HEK293 (cell line): ENCODE measurements around the gene RNF215.

ENCODE experiments used
- CTCF ChIA-PET: fragments of 350-600 bp; formaldehyde crosslinking; extraction: SDS; loops from one replicate; lab custom pipeline; 2021; ENCODE audit warnings: antibody characterized with exemption; lab: Yijun Ruan, JAX
- POLR2A ChIA-PET: fragments of 300-600 bp; formaldehyde crosslinking; extraction: SDS; loops from one replicate; lab custom pipeline; 2020; ENCODE audit warnings: antibody characterized with exemption, inconsistent platforms; lab: Yijun Ruan, JAX
- H3K27ac ChIP-seq: fragments of 200-500 bp; sonication (Bioruptor generic); 2 replicates; pipeline ENCODE4 v1.5.1; 2014; ENCODE audit warnings: low read depth, low read length, control low read depth, inconsistent platforms; ENCODE audit errors: extremely low read depth
- H3K36me3 ChIP-seq, 2 experiments: fragments of 200-500 bp in 1 of 2; sonication (Bioruptor generic) in 1 of 2; 1 replicate in 1 of 2; 2 replicates in 1 of 2; pipeline ENCODE4 v1.5.1; 2014 to 2017; ENCODE audit warnings: inconsistent platforms in 2 of 2, low read length in 2 of 2; ENCODE audit not compliant: control insufficient read depth in 2 of 2, insufficient read depth in 1 of 2
- H3K4me1 ChIP-seq: fragments of 200-500 bp; sonication (Bioruptor generic); 2 replicates; pipeline ENCODE4 v1.5.1; 2014; ENCODE audit warnings: mild to moderate bottlenecking, low read length, inconsistent platforms; ENCODE audit not compliant: control insufficient read depth, insufficient read depth
- H3K4me3 ChIP-seq: 2 replicates; pipeline ENCODE4 v1.5.1; 2011; ENCODE audit warnings: low read depth, mild to moderate bottlenecking, control low read depth, low read length, moderate library complexity
- H3K9me3 ChIP-seq: fragments of 200-500 bp; sonication (Bioruptor generic); 2 replicates; pipeline ENCODE4 v1.5.1; 2014; ENCODE audit warnings: low read depth, low read length, inconsistent platforms; ENCODE audit not compliant: control insufficient read depth, insufficient read depth
- GFI1B ChIP-seq: fragments of 450-650 bp; formaldehyde crosslinking; IDR thresholded peaks from 2 replicates; pipeline ENCODE4 v1.5.1; 2016; ENCODE audit warnings: missing biosample characterization, missing genetic modification characterization
- HOXC10 ChIP-seq: sonication (generic); formaldehyde crosslinking; IDR thresholded peaks from 2 replicates; pipeline ENCODE4 v1.8.1; 2023; ENCODE audit warnings: mild to moderate bottlenecking, missing genetic modification reagents
- MZF1 ChIP-seq: fragments of 450-650 bp; formaldehyde crosslinking; IDR thresholded peaks from 2 replicates; pipeline ENCODE4 v1.5.1; 2017; ENCODE audit warnings: missing biosample characterization, missing genetic modification characterization, borderline replicate concordance
- OSR2 ChIP-seq: fragments of 450-650 bp; formaldehyde crosslinking; IDR thresholded peaks from 2 replicates; pipeline ENCODE4 v1.5.1; 2016; ENCODE audit warnings: missing biosample characterization, missing genetic modification characterization
- ZNF114 ChIP-seq: fragments of 450-650 bp; formaldehyde crosslinking; IDR thresholded peaks from 2 replicates; pipeline ENCODE4 v1.5.0; 2017; ENCODE audit warnings: missing biosample characterization, missing genetic modification characterization
- ZNF140 ChIP-seq: fragments of 450-650 bp; formaldehyde crosslinking; IDR thresholded peaks from 2 replicates; pipeline ENCODE4 v1.5.1; 2016; ENCODE audit warnings: missing biosample characterization, missing genetic modification characterization
- ZNF157 ChIP-seq: fragments of 450-650 bp; formaldehyde crosslinking; IDR thresholded peaks from 2 replicates; pipeline ENCODE4 v1.5.1; 2016; ENCODE audit warnings: missing biosample characterization, missing genetic modification characterization
- ZNF175 ChIP-seq: fragments of 450-650 bp; formaldehyde crosslinking; IDR thresholded peaks from 2 replicates; pipeline ENCODE4 v1.5.1; 2016; ENCODE audit warnings: missing biosample characterization, missing genetic modification characterization
- ZNF223 ChIP-seq: fragments of 450-650 bp; formaldehyde crosslinking; IDR thresholded peaks from 2 replicates; pipeline ENCODE4 v1.5.1; 2016; ENCODE audit warnings: missing biosample characterization, missing genetic modification characterization
- ZNF266 ChIP-seq: fragments of 450-650 bp; formaldehyde crosslinking; IDR thresholded peaks from 2 replicates; pipeline ENCODE4 v1.5.1; 2016; ENCODE audit warnings: missing biosample characterization, missing genetic modification characterization, low read depth
- ZNF324 ChIP-seq: fragments of 450-650 bp; formaldehyde crosslinking; IDR thresholded peaks from 2 replicates; pipeline ENCODE4 v1.5.1; 2016; ENCODE audit warnings: missing biosample characterization, missing genetic modification characterization
- ZNF341 ChIP-seq: fragments of 450-650 bp; formaldehyde crosslinking; IDR thresholded peaks from 2 replicates; pipeline ENCODE4; 2016; ENCODE audit warnings: low read depth, missing biosample characterization, missing genetic modification characterization
- ZNF558 ChIP-seq: fragments of 450-650 bp; formaldehyde crosslinking; IDR thresholded peaks from 2 replicates; pipeline ENCODE4 v1.5.1; 2016; ENCODE audit warnings: missing biosample characterization, missing genetic modification characterization
- ZNF585B ChIP-seq: fragments of 450-650 bp; formaldehyde crosslinking; IDR thresholded peaks from 2 replicates; pipeline ENCODE4 v1.5.1; 2016; ENCODE audit warnings: missing biosample characterization, missing genetic modification characterization
- ZNF596 ChIP-seq: fragments of 450-650 bp; IDR thresholded peaks from 2 replicates; pipeline ENCODE4 v1.5.0; 2018; ENCODE audit warnings: missing biosample characterization, mild to moderate bottlenecking, missing genetic modification characterization, moderate library complexity
- ZNF623 ChIP-seq: fragments of 450-650 bp; formaldehyde crosslinking; IDR thresholded peaks from 2 replicates; pipeline ENCODE4 v1.5.1; 2016; ENCODE audit warnings: missing biosample characterization, missing genetic modification characterization
- ZNF664 ChIP-seq: fragments of 450-650 bp; formaldehyde crosslinking; IDR thresholded peaks from 2 replicates; pipeline ENCODE4 v1.5.1; 2016; ENCODE audit warnings: missing biosample characterization, missing genetic modification characterization
- TF ChIP-seq, protein P1 (sequence below): fragments of 450-650 bp; formaldehyde crosslinking; IDR thresholded peaks from 2 replicates; pipeline ENCODE4 v1.5.1; 2016; ENCODE audit warnings: missing biosample characterization, missing genetic modification characterization
- TF ChIP-seq, protein P2 (sequence below): fragments of 450-650 bp; formaldehyde crosslinking; IDR thresholded peaks from 2 replicates; pipeline ENCODE4 v1.5.1; 2016; ENCODE audit warnings: missing biosample characterization, missing genetic modification characterization
- TF ChIP-seq, protein P3 (sequence below): fragments of 450-650 bp; IDR thresholded peaks from 2 replicates; pipeline ENCODE4 v1.5.1; 2018; ENCODE audit warnings: missing biosample characterization, mild to moderate bottlenecking, missing genetic modification characterization
- TF ChIP-seq, protein P4 (sequence below): fragments of 450-650 bp; formaldehyde crosslinking; IDR thresholded peaks from 2 replicates; pipeline ENCODE4 v1.5.1; 2017; ENCODE audit warnings: missing biosample characterization, missing genetic modification characterization

Gene RNF215

DNA sequence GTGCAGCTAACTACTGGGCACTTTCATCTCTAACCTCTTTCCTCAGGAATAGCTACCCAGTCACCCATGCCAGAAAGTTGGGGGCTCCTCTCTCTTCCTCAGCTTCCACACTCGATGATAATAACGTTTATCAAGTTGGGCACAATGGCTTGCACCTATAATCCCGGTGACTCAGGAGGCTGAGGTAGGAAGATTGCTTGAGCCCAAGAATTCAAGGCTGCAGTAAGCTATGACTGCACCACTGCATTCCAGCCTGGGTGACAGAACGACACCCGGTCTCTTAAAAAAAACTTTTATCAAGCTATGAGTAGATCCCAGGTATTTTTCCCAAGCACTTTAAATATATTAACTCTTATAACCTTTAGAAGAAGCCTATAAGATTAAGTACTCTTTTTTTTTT lies 32.6 kb downstream of the RNF215 start:
- TF ChIP-seq GFI1B (tag by site-specific recombination) (no peak), ZNF223 (tag by site-specific recombination) (no peak), ZNF341 (no peak), MZF1 (tag by site-specific recombination) (no peak), ZNF623 (tag by site-specific recombination) (no peak), ZNF585B (tag by site-specific recombination) (no peak), ZNF266 (tag by site-specific recombination) (no peak)
- TF ChIP-seq, protein P1, sequence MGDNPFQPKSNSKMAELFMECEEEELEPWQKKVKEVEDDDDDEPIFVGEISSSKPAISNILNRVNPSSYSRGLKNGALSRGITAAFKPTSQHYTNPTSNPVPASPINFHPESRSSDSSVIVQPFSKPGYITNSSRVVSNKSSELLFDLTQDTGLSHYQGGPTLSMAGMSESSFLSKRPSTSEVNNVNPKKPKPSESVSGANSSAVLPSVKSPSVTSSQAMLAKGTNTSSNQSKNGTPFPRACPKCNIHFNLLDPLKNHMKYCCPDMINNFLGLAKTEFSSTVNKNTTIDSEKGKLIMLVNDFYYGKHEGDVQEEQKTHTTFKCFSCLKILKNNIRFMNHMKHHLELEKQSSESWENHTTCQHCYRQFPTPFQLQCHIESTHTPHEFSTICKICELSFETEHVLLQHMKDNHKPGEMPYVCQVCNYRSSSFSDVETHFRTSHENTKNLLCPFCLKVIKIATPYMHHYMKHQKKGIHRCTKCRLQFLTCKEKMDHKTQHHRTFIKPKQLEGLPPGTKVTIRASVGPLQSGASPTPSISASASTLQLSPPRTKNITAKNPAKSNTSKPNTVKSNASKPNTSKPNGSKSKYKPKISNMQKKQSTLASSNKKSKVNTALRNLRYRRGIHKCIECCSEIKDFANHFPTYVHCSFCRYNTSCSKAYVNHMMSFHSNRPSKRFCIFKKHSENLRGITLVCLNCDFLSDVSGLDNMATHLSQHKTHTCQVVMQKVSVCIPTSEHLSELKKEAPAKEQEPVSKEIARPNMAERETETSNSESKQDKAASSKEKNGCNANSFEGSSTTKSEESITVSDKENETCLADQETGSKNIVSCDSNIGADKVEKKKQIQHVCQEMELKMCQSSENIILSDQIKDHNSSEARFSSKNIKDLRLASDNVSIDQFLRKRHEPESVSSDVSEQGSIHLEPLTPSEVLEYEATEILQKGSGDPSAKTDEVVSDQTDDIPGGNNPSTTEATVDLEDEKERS = no peak

DNA sequence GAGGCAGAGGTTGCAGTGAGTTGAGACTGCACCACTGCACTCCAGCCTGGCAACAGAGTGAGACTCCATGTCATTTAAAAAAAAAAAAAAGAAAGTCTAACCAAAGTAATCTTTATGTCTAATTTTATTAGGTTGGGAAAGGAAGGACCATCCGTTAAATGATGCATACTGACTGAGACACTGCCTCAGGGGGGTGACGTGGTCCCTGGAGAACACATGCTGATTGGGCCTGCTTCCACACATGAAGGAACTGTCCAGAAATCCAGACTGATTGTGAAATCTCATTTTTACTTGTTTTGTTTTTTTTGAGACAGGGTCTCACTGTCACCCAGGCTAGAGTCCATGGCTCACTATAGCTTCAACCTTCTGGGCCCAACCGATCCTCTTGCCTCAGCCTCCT lies 36.0 kb downstream of the RNF215 start:
- Histone ChIP-seq H3K4me3 (no peak overlapping the region), H3K36me3 (peaks cover 51 to 86% of the 10 kb centered on the region in 2 experiments), H3K9me3 (no peaks in the 10 kb centered on the region), H3K4me1 (peaks cover 5% of the 10 kb centered on the region; the same call in 1 of the 2 replicates), H3K27ac (no peak overlapping the region)
- ChIA-PET CTCF (no interaction called here), POLR2A (interaction anchor here (0.6 kb wide), 1 partner anchor 420 kb away, joined by 4 read pairs; no protein-coding TSS in a partner anchor)
- TF ChIP-seq, protein P2, sequence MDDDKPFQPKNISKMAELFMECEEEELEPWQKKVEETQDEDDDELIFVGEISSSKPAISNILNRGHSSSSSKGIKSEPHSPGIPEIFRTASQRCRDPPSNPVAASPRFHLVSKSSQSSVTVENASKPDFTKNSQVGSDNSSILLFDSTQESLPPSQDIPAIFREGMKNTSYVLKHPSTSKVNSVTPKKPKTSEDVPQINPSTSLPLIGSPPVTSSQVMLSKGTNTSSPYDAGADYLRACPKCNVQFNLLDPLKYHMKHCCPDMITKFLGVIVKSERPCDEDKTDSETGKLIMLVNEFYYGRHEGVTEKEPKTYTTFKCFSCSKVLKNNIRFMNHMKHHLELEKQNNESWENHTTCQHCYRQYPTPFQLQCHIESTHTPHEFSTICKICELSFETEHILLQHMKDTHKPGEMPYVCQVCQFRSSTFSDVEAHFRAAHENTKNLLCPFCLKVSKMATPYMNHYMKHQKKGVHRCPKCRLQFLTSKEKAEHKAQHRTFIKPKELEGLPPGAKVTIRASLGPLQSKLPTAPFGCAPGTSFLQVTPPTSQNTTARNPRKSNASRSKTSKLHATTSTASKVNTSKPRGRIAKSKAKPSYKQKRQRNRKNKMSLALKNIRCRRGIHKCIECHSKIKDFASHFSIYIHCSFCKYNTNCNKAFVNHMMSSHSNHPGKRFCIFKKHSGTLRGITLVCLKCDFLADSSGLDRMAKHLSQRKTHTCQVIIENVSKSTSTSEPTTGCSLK = no peak
- TF ChIP-seq ZNF341 (no peak), ZNF324 (tag by site-specific recombination) (no peak), HOXC10 (CRISPR knock-in tag) (no peak)
- TF ChIP-seq, protein P3, sequence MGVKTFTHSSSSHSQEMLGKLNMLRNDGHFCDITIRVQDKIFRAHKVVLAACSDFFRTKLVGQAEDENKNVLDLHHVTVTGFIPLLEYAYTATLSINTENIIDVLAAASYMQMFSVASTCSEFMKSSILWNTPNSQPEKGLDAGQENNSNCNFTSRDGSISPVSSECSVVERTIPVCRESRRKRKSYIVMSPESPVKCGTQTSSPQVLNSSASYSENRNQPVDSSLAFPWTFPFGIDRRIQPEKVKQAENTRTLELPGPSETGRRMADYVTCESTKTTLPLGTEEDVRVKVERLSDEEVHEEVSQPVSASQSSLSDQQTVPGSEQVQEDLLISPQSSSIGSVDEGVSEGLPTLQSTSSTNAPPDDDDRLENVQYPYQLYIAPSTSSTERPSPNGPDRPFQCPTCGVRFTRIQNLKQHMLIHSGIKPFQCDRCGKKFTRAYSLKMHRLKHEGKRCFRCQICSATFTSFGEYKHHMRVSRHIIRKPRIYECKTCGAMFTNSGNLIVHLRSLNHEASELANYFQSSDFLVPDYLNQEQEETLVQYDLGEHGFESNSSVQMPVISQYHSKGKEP = no peak

More for the DNA sequence above, 32.6 kb downstream of the RNF215 start:
- ChIA-PET CTCF (interaction anchor here (1.2 kb wide), 1 partner anchor 67 kb away, joined by 8 read pairs; no protein-coding TSS in a partner anchor), POLR2A (interaction anchor here (2.3 kb wide), 1 partner anchor 28 kb away, joined by 6 read pairs; the partner anchor contains the start of gene TBC1D10A)
- no peaks in the 10 kb centered on the region for H3K9me3 ChIP-seq
- no peak overlapping the region; the same call in 1 of the 2 replicates for H3K27ac ChIP-seq
- H3K36me3 ChIP-seq = peaks cover 23 to 55% of the 10 kb centered on the region in 2 experiments
- no peak overlapping the region for H3K4me3 ChIP-seq
- H3K4me1 ChIP-seq = peaks cover 5% of the 10 kb centered on the region; the same call in 1 of the 2 replicates

DNA sequence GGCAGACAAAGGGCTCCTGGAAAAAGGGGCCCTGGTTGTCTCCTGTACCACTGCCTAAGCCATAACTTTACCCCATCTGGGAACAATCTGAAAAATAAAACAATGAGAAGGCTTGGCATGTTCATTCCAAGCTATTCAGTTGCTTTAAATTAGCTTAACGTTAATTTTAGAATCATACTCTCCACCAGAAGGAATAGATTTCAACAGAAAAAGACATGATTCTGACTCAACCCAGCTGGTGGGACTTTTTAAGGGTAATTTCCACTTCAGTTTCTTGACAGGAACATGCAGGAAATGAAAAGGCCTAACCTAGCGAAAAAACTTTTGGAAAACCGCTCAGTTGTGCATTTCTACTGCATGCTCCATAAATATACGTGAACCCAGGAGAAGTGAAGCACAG lies 38.4 kb downstream of the RNF215 start:
- Histone ChIP-seq H3K9me3 (no peaks in the 10 kb centered on the region), H3K4me1 (no peaks in the 10 kb centered on the region), H3K4me3 (no peak overlapping the region), H3K27ac (no peak overlapping the region), H3K36me3 (peaks cover 71 to 97% of the 10 kb centered on the region in 2 experiments)
- ChIA-PET POLR2A (interaction anchor here (1.1 to 1.7 kb wide), 2 partner anchors 19 to 48 kb away, joined by 3 read pairs; partner anchors contain the start of gene SEC14L2), CTCF (interaction anchor here (1.2 kb wide), 1 partner anchor 39 kb away, joined by 3 read pairs; no protein-coding TSS in a partner anchor)
- TF ChIP-seq OSR2 (tag by site-specific recombination) = no peak
- TF ChIP-seq ZNF114 (tag by site-specific recombination) = no peak
- TF ChIP-seq ZNF157 = no peak
- no peak for TF ChIP-seq ZNF664 (tag by site-specific recombination)
- TF ChIP-seq, protein P3 = no peak
- no peak for TF ChIP-seq ZNF140
- TF ChIP-seq, protein P4, sequence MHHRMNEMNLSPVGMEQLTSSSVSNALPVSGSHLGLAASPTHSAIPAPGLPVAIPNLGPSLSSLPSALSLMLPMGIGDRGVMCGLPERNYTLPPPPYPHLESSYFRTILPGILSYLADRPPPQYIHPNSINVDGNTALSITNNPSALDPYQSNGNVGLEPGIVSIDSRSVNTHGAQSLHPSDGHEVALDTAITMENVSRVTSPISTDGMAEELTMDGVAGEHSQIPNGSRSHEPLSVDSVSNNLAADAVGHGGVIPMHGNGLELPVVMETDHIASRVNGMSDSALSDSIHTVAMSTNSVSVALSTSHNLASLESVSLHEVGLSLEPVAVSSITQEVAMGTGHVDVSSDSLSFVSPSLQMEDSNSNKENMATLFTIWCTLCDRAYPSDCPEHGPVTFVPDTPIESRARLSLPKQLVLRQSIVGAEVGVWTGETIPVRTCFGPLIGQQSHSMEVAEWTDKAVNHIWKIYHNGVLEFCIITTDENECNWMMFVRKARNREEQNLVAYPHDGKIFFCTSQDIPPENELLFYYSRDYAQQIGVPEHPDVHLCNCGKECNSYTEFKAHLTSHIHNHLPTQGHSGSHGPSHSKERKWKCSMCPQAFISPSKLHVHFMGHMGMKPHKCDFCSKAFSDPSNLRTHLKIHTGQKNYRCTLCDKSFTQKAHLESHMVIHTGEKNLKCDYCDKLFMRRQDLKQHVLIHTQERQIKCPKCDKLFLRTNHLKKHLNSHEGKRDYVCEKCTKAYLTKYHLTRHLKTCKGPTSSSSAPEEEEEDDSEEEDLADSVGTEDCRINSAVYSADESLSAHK (tag by site-specific recombination) = no peak
- no peak for TF ChIP-seq ZNF596 (tag by site-specific recombination)
- TF ChIP-seq ZNF175 (tag by site-specific recombination) = no peak
- no peak for TF ChIP-seq ZNF558
